ENCODE data around the gene ZBTB11. TPM values are rescaled to one million over a fixed set of nuclear protein-coding genes. Genes with fewer than 3 reads are reported as not detected.

Gene ZBTB11
- total and polyA plus RNA-seq, 9 of the 15 experiments (the other 6 are each of a cell fraction or from before 2014, with no cell fraction given): 6.2 to 31.9 (median 21.4) TPM

GRCh38 chr3:101676765-101677435 is at the start of gene ZBTB11 (continued):
- TF ChIP-seq TEAD1 (CRISPR knock-in tag; IDR thresholded peaks at IDR 0.05): peak in 1 of 2 experiments; percentile 72; a peak in 1 of 4 replicates
- peak; percentile 71 for TF ChIP-seq ETV1 (tag; conservative IDR thresholded peaks at IDR 0.05; ENCODE audit: low read depth)
- peak; percentile 66; the same call in 1 of the 2 replicates for TF ChIP-seq ETS1 (conservative IDR thresholded peaks at IDR 0.05; ENCODE audit: control insufficient read depth, low read depth, low read length)
- no peak for TF ChIP-seq ZBTB1 (CRISPR knock-in tag; IDR thresholded peaks at IDR 0.05; ENCODE audit: borderline replicate concordance, low read depth)
- no peak for TF ChIP-seq ZKSCAN8 (CRISPR knock-in tag; IDR thresholded peaks at IDR 0.05)
- peak; percentile 92 to 98 (median 96); a peak in 5 of 6 replicates for TF ChIP-seq ZBTB11 (CRISPR knock-in tag; IDR thresholded peaks at IDR 0.05)
- TF ChIP-seq MYC (IDR thresholded peaks at IDR 0.05; ENCODE audit: low read depth, low read length): peak; percentile 92
- no peak; the same call in 1 of the 2 replicates for TF ChIP-seq MYC (CRISPR knock-in tag; IDR thresholded peaks at IDR 0.05; ENCODE audit: borderline replicate concordance, low read depth)
- TF ChIP-seq ZEB2 (IDR thresholded peaks at IDR 0.05): peak; percentile 80; the same call in 1 of the 2 replicates
- TF ChIP-seq SIN3B (IDR thresholded peaks at IDR 0.05; ENCODE audit: low read depth): peak; percentile 83
- TF ChIP-seq SP1 (CRISPR knock-in tag; IDR thresholded peaks at IDR 0.05): peak; percentile 78
- peak; percentile 16; the same call in 1 of the 2 replicates for TF ChIP-seq JUN (IDR thresholded peaks at IDR 0.05; ENCODE audit: borderline replicate concordance, low read depth, low read length)
- TF ChIP-seq JUN (CRISPR knock-in tag; IDR thresholded peaks at IDR 0.05; ENCODE audit: borderline replicate concordance): no peak
- TF ChIP-seq SIX5 (IDR thresholded peaks at IDR 0.05; ENCODE audit: borderline replicate concordance in 1 of 2, insufficient read depth in 1 of 2, low read depth in 1 of 2, low read length in 2 of 2): peak; percentile 32 to 35; a peak in 2 of 4 replicates
- TF ChIP-seq NBN (IDR thresholded peaks at IDR 0.05; ENCODE audit: low read depth): peak; percentile 35; the same call in 1 of the 2 replicates
- TF ChIP-seq ZNF778 (CRISPR knock-in tag; IDR thresholded peaks at IDR 0.05): no peak
- TF ChIP-seq EP300 (IDR thresholded peaks at IDR 0.05; ENCODE audit: low read length): peak; percentile 20
- no peak for TF ChIP-seq MLX (CRISPR knock-in tag; conservative IDR thresholded peaks at IDR 0.05)
- TF ChIP-seq CREB5 (CRISPR knock-in tag; IDR thresholded peaks at IDR 0.05): no peak
- TF ChIP-seq DPF2 (IDR thresholded peaks at IDR 0.05): no peak
- no peak for TF ChIP-seq BRD9 (IDR thresholded peaks at IDR 0.05; ENCODE audit: low read depth, partially characterized antibody)

All from K562 (cell line).